DOHH2 (cell line): ENCODE results near the gene TEX264.

Source experiments
- H3F3A ChIP-seq: fragments of 200-600 bp; sonication (generic), shearing (Covaris generic); 2 replicates; pipeline ENCODE4 v1.6.0; 2016; ENCODE audit warnings: antibody characterized with exemption, mild to moderate bottlenecking; ENCODE audit not compliant: control insufficient read depth, insufficient read depth
- H3K27ac ChIP-seq: fragments of 200-600 bp; sonication (generic); 2 replicates; pipeline ENCODE4 v1.5.1; 2014; ENCODE audit warnings: low read depth, mild to moderate bottlenecking, low read length, moderate library complexity
- H3K27me3 ChIP-seq: fragments of 200-600 bp; sonication (generic); 2 replicates; pipeline ENCODE4 v1.6.1; 2014; ENCODE audit warnings: mild to moderate bottlenecking, low read length, mixed read lengths; ENCODE audit not compliant: control insufficient read depth
- H3K36me3 ChIP-seq: fragments of 200-600 bp; sonication (generic); 2 replicates; pipeline ENCODE4 v1.6.1; 2014; ENCODE audit warnings: mild to moderate bottlenecking, low read length, moderate library complexity, mixed read lengths; ENCODE audit not compliant: control insufficient read depth
- H3K4me1 ChIP-seq: fragments of 200-600 bp; sonication (generic); 2 replicates; pipeline ENCODE4 v1.6.1; 2014; ENCODE audit warnings: mild to moderate bottlenecking, low read length, mixed read lengths; ENCODE audit not compliant: control insufficient read depth
- H3K4me2 ChIP-seq: fragments of 200-600 bp; sonication (generic); 2 replicates; pipeline ENCODE4 v1.6.0; 2014; ENCODE audit warnings: mild to moderate bottlenecking, low read length, moderate library complexity
- H3K4me3 ChIP-seq: fragments of 200-600 bp; sonication (generic); 2 replicates; pipeline ENCODE4 v1.5.1; 2014; ENCODE audit warnings: mild to moderate bottlenecking, low read length, mixed read lengths
- H3K79me2 ChIP-seq: fragments of 200-600 bp; sonication (generic); 2 replicates; pipeline ENCODE4 v1.6.1; 2014; ENCODE audit warnings: mild to moderate bottlenecking, low read length, mixed read lengths; ENCODE audit not compliant: control insufficient read depth
- H3K9me2 ChIP-seq: fragments of 200-600 bp; sonication (generic); replicated peaks from 2 replicates; pipeline ENCODE4 v1.6.1; 2014; ENCODE audit warnings: mild to moderate bottlenecking, low read length, mixed read lengths; ENCODE audit not compliant: control insufficient read depth
- H3K9me3 ChIP-seq: fragments of 200-600 bp; sonication (generic); 2 replicates; pipeline ENCODE4 v1.6.1; 2014; ENCODE audit warnings: antibody characterized with exemption, low read length, mixed read lengths; ENCODE audit not compliant: control insufficient read depth, insufficient read depth
- H4K20me1 ChIP-seq: fragments of 200-600 bp; sonication (generic); 2 replicates; pipeline ENCODE4 v1.6.0; 2014; ENCODE audit warnings: low read depth, mild to moderate bottlenecking, antibody characterized with exemption, low read length, moderate library complexity; ENCODE audit not compliant: control insufficient read depth, insufficient read depth
- CTCF ChIP-seq: fragments of 200-600 bp; sonication (generic); IDR thresholded peaks from one replicate; pipeline ENCODE4 v1.5.1; 2014; ENCODE audit warnings: antibody characterized with exemption, mild to moderate bottlenecking, low read depth, low read length; ENCODE audit not compliant: poor library complexity, severe bottlenecking
- EZH2phosphoT487 ChIP-seq: fragments of 200-600 bp; sonication (generic); IDR thresholded peaks from 2 replicates; pipeline ENCODE4 v1.6.1; 2017; ENCODE audit warnings: borderline replicate concordance, mild to moderate bottlenecking, antibody characterized with exemption, low read length, moderate library complexity, mixed read lengths

Gene TEX264

GRCh38 chr3:51673181-51673801 lies 2.2 kb downstream of the TEX264 start:
- Histone ChIP-seq H3K4me3 (peak overlapping the region; percentile 98; the same call in 1 of the 2 replicates), H3K27ac (no peak overlapping the region), H4K20me1 (peaks cover 4% of the 10 kb centered on the region; the same call in 1 of the 2 replicates), H3K9me2 (no peaks in the 10 kb centered on the region), H3K36me3 (peaks cover 53% of the 10 kb centered on the region), H3K4me2 (peak overlapping the region; percentile 82), H3K27me3 (no peaks in the 10 kb centered on the region), H3K4me1 (peaks cover 44% of the 10 kb centered on the region), H3K9me3 (no peaks in the 10 kb centered on the region), H3K79me2 (peaks cover 61% of the 10 kb centered on the region), H3F3A (no peaks in the 10 kb centered on the region; the same call in 1 of the 2 replicates)
- no peak for TF ChIP-seq CTCF
- TF ChIP-seq EZH2phosphoT487, result no peak

DNA sequence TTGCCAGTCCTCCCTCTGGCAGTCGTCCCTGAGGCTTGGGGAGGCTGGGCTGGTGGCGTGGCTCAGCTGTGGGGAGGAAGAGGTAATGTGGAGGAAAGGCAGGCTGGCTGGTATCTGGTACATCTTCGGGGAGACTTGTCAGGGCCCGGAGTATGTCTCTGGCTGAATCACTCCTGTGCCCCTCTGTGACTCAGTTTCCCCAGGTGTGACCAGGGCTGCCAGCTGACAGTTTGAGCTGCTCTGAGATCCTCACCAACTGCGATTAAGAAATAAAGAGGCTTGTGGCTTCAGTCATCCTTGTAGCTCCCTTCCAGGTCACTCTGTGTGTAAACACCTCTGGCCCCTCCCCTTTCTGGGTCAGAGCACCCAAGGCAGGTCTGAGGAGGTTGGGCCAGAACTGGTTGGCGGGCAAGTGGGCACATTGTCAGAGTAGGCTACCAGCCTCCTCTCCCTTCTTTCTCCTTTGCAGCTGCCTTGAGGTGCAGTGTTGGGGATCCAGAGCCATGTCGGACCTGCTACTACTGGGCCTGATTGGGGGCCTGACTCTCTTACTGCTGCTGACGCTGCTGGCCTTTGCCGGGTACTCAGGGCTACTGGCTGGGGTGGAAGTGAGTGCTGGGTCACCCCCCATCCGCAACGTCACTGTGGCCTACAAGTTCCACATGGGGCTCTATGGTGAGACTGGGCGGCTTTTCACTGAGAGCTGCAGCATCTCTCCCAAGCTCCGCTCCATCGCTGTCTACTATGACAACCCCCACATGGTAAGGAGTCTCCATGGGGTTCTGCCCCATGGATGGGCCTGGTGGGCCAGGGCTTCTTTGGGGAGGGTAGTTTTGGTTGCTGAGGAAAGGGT lies 3.0 kb downstream of the TEX264 start:
- Histone ChIP-seq H3F3A (no peaks in the 10 kb centered on the region; the same call in 1 of the 2 replicates), H3K36me3 (peaks cover 60% of the 10 kb centered on the region), H3K79me2 (peaks cover 67% of the 10 kb centered on the region), H3K27me3 (no peaks in the 10 kb centered on the region), H3K4me2 (peak overlapping the region; percentile 82; the same call in 1 of the 2 replicates), H3K4me3 (0 out of 2 replicates have a peak overlapping the region, but pooled peaks have one; percentile 98), H4K20me1 (peaks cover 4% of the 10 kb centered on the region; the same call in 1 of the 2 replicates), H3K9me3 (no peaks in the 10 kb centered on the region), H3K4me1 (peaks cover 44% of the 10 kb centered on the region), H3K27ac (no peak overlapping the region), H3K9me2 (no peaks in the 10 kb centered on the region)
- TF ChIP-seq CTCF (no peak), EZH2phosphoT487 (no peak)

- Histone ChIP-seq H3K4me1 (peaks cover 44% of the 10 kb centered on the region), H3K27ac (no peak overlapping the region), H3K9me3 (no peaks in the 10 kb centered on the region), H3K27me3 (no peaks in the 10 kb centered on the region), H3K4me3 (no peak overlapping the region), H3F3A (no peaks in the 10 kb centered on the region), H3K9me2 (no peaks in the 10 kb centered on the region), H3K4me2 (no peak overlapping the region), H3K36me3 (peaks cover 72% of the 10 kb centered on the region), H4K20me1 (peaks cover 4% of the 10 kb centered on the region; the same call in 1 of the 2 replicates), H3K79me2 (peaks cover 77% of the 10 kb centered on the region)
- TF ChIP-seq EZH2phosphoT487 (no peak), CTCF (no peak)
Observed at GRCh38 chr3:51675201-51675611, 4.2 kb downstream of the TEX264 start.
